HG02759 (cell line): ENCODE measurements around the gene DUOX2.
"Not testable (repeated sequence)": the region's sequence is repeated elsewhere in the genome, so short reads cannot be mapped to it uniquely, and the experiment has no call there.

Source experiments
- ATAC-seq: cut with Tn5 transposase; IDR thresholded peaks from one replicate; pipeline ENCODE4 v1.9.1; 2021; ENCODE audit warnings: mild to moderate bottlenecking, moderate library complexity; ENCODE audit not compliant: unreplicated experiment

DUOX2 gene

GRCh38 chr15:45120081-45120972 lies 6.4 kb upstream of the DUOX2 start:
- no peak for ATAC-seq

GRCh38 chr15:45118996-45119395 lies 5.0 kb upstream of the DUOX2 start:
- no peak for ATAC-seq

- peak; percentile 94 for ATAC-seq
These were observed 4.2 kb upstream of the DUOX2 start for GRCh38 chr15:45118131-45118588.

- peak; percentile 16 for ATAC-seq
These were observed 3.5 kb upstream of the DUOX2 start for GRCh38 chr15:45117308-45118130.

- ATAC-seq: no peak
These were observed 2.7 kb upstream of the DUOX2 start for GRCh38 chr15:45116482-45117307.

GRCh38 chr15:45116006-45116481 lies 2.1 kb upstream of the DUOX2 start:
- no peak for ATAC-seq

GRCh38 chr15:45115312-45115820 lies 1.4 kb upstream of the DUOX2 start:
- no peak for ATAC-seq

- no peak for ATAC-seq
These were observed 746 bp upstream of the DUOX2 start for GRCh38 chr15:45114751-45115085.

GRCh38 chr15:45113380-45113990 lies 487 bp downstream of the DUOX2 start:
- ATAC-seq: no peak

- ATAC-seq: no peak
These were observed 1.2 kb downstream of the DUOX2 start for GRCh38 chr15:45112591-45113379.

- ATAC-seq: no peak
These were observed 1.8 kb downstream of the DUOX2 start for GRCh38 chr15:45112143-45112590.

- no peak for ATAC-seq
These were observed 2.4 kb downstream of the DUOX2 start for GRCh38 chr15:45111390-45112142.

- ATAC-seq: no peak
These were observed 3.6 kb downstream of the DUOX2 start for GRCh38 chr15:45110256-45110820.

GRCh38 chr15:45107941-45108630 lies 5.9 kb downstream of the DUOX2 start:
- no peak for ATAC-seq

GRCh38 chr15:45106002-45106790 lies 7.8 kb downstream of the DUOX2 start:
- no peak for ATAC-seq

GRCh38 chr15:45105586-45105985 lies 8.4 kb downstream of the DUOX2 start:
- ATAC-seq: no peak

- ATAC-seq: not testable (repeated sequence)
These were observed 9.8 kb downstream of the DUOX2 start for GRCh38 chr15:45104170-45104569.
